ENCODE results near the gene VIPR1. TPM values are rescaled to one million over a fixed set of nuclear protein-coding genes. Genes with fewer than 3 reads are reported as not detected.

VIPR1 gene
- total RNA-seq, 4 donors from 2014 or later, result 6.3 to 117 (median 26.0) TPM

GRCh38 chr3:42499478-42499871 lies 3.0 kb upstream of the VIPR1 start:
- intact Hi-C loops (cut with DNase I), result no loop called here
- 87 to 91% methylated on average over 3 of the region's 3 CpGs for WGBS, 2 donors
- H3K9me3 ChIP-seq, result no peaks in the 10 kb centered on the region
- no peak overlapping the region for H3K27ac ChIP-seq
- H3K4me3 ChIP-seq (replicated peaks in 1 of 3), result no peak overlapping the region
- H3K27me3 ChIP-seq, result no peaks in the 10 kb centered on the region
- no peak for DNase-seq
- peaks cover 9 to 18% of the 10 kb centered on the region in 2 donors for H3K4me1 ChIP-seq
- TF ChIP-seq POLR2A (IDR thresholded peaks at IDR 0.05), result no peak
- TF ChIP-seq CTCF (IDR thresholded peaks at IDR 0.05), result no peak
- H3K36me3 ChIP-seq, result no peaks in the 10 kb centered on the region

- no peak overlapping the region for H3K27ac ChIP-seq
- no peaks in the 10 kb centered on the region for H3K36me3 ChIP-seq
- TF ChIP-seq POLR2A (IDR thresholded peaks at IDR 0.05) (no peak), CTCF (IDR thresholded peaks at IDR 0.05) (no peak)
- DNase-seq, result no peak
- no peak overlapping the region for H3K4me3 ChIP-seq (replicated peaks in 1 of 3)
- intact Hi-C loops (cut with DNase I), result no loop called here
- no peaks in the 10 kb centered on the region for H3K27me3 ChIP-seq
- 69 to 74% methylated on average over 2 of the region's 2 CpGs for WGBS, 2 donors
- no peaks in the 10 kb centered on the region for H3K9me3 ChIP-seq
- H3K4me1 ChIP-seq, result peaks cover 9 to 18% of the 10 kb centered on the region in 2 donors
These were observed 2.4 kb upstream of the VIPR1 start for GRCh38 chr3:42500091-42500490.

GRCh38 chr3:42500909-42501308 lies 1.5 kb upstream of the VIPR1 start:
- Histone ChIP-seq H3K9me3 (no peaks in the 10 kb centered on the region), H3K4me3 (replicated peaks in 1 of 3) (no peak overlapping the region), H3K27ac (no peak overlapping the region), H3K4me1 (peaks cover 9 to 18% of the 10 kb centered on the region in 2 donors), H3K27me3 (no peaks in the 10 kb centered on the region), H3K36me3 (no peaks in the 10 kb centered on the region)
- no peak for TF ChIP-seq CTCF (IDR thresholded peaks at IDR 0.05)
- TF ChIP-seq POLR2A (IDR thresholded peaks at IDR 0.05), result no peak
- intact Hi-C loops (cut with DNase I), result no loop called here
- WGBS, 2 donors, result 44 to 51% methylated on average over 4 of the region's 4 CpGs
- DNase-seq, result no peak

GRCh38 chr3:42501321-42501680 lies 1.1 kb upstream of the VIPR1 start:
- TF ChIP-seq CTCF (IDR thresholded peaks at IDR 0.05), result no peak
- TF ChIP-seq POLR2A (IDR thresholded peaks at IDR 0.05), result no peak
- WGBS, 2 donors, result 11 to 13% methylated on average over 13 to 26 of the region's 27 CpGs
- Histone ChIP-seq H3K4me3 (replicated peaks in 1 of 3) (peak overlapping the region in 2 of 3 donors; percentile 7 to 43), H3K27me3 (no peaks in the 10 kb centered on the region), H3K36me3 (no peaks in the 10 kb centered on the region), H3K4me1 (peaks cover 9 to 18% of the 10 kb centered on the region in 2 donors), H3K9me3 (no peaks in the 10 kb centered on the region), H3K27ac (no peak overlapping the region)
- DNase-seq, result peak; percentile 13 to 15
- intact Hi-C loops (cut with DNase I), result no loop called here

GRCh38 chr3:42501681-42502428 lies 588 bp upstream of the VIPR1 start:
- 2% methylated on average over 32 of the region's 46 CpGs for WGBS, 2 donors
- Histone ChIP-seq H3K27me3 (no peaks in the 10 kb centered on the region), H3K4me3 (replicated peaks in 1 of 3) (peak overlapping the region; percentile 7 to 44 (median 43)), H3K4me1 (peaks cover 9 to 18% of the 10 kb centered on the region in 2 donors), H3K27ac (no peak overlapping the region), H3K36me3 (no peaks in the 10 kb centered on the region), H3K9me3 (no peaks in the 10 kb centered on the region)
- peak in 4 of 6 experiments; percentile 9 to 56 (median 41) for TF ChIP-seq CTCF (IDR thresholded peaks at IDR 0.05)
- TF ChIP-seq POLR2A (IDR thresholded peaks at IDR 0.05), result no peak
- intact Hi-C loops (cut with DNase I), result loop anchor here (2.0 kb wide), 1 partner anchor 41 kb away; no protein-coding TSS in a partner anchor
- peak; percentile 52 to 53 for DNase-seq

Data from thyroid gland (tissue), 4 donors.